ENCODE measurements around the gene VTCN1. TPM values are rescaled to one million over a fixed set of nuclear protein-coding genes. Genes with fewer than 3 reads are reported as not detected.

Gene VTCN1
- total RNA-seq, 1 experiment from 2014 or later = 0.17 TPM

DNA sequence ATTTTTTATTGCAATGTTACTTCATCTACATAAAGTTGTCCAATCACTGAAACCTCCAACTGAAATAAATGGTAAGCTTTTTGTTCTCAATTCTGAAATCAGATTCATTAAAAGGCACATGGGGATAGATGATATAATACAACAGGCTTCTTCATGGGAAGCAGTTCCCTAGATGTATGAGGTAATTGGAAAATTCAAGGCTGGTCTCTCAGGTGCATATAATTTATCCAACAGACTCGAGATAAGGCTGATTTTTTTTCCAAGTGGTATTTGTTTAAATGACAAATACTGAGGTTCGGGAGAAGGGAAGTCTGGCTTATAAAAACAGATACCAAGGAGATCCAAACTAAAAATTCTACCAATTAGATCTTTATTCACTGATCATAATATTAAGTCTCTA is 103.4 kb downstream of the VTCN1 start:
- CTCF ChIA-PET = no interaction called here
- no peak for TF ChIP-seq EZH2phosphoT487 (IDR thresholded peaks at IDR 0.05; ENCODE audit: borderline replicate concordance)

DNA sequence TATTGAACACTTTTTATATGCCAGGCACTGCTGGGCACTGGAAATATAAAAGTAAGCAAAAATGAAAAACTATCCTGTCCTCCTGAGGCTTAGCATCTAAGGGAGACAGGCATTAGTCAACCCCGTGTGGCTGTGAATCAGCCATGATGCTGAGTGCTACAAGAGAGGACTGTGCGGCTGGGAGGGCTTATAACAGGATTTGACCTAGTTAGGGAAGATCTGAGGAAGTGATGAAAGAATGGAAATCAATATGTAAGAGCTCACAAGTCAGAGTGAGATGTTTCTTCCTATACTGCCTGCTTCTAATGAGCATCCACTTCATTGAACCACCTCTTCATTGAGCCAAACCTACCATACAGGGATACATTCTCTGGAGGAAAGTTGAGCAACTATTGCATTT is 104.2 kb downstream of the VTCN1 start:
- Histone ChIP-seq H3K27me3 (ENCODE audit: insufficient read depth, low read length) (no peaks in the 10 kb centered on the region), H3K9ac (ENCODE audit: low read length) (no peak overlapping the region), H3K27ac (ENCODE audit: low read depth, low read length) (no peak overlapping the region), H3K4me3 (replicated peaks in 1 of 2; ENCODE audit: low read depth in 1 of 2, low read length in 2 of 2) (no peak overlapping the region), H3K9me2 (ENCODE audit: insufficient read depth) (no peaks in the 10 kb centered on the region), H4K20me1 (ENCODE audit: insufficient read depth) (no peaks in the 10 kb centered on the region), H3K4me2 (ENCODE audit: low read length) (no peak overlapping the region), H3K36me3 (ENCODE audit: control insufficient read depth in 1 of 2, insufficient read depth in 2 of 2, low read length in 2 of 2) (peaks cover 8 to 20% of the 10 kb centered on the region in 2 experiments; a peak in 2 of 4 replicates), H3K9me3 (ENCODE audit: control insufficient read depth in 1 of 2, insufficient read depth in 1 of 2, low read depth in 1 of 2, low read length in 2 of 2) (no peaks in the 10 kb centered on the region), H2AFZ (ENCODE audit: low read depth, low read length, poor library complexity, severe bottlenecking) (no peak overlapping the region), H3K79me2 (ENCODE audit: insufficient read depth, low read length) (no peaks in the 10 kb centered on the region), H3K4me1 (ENCODE audit: control insufficient read depth in 1 of 2, insufficient read depth in 2 of 2, low read length in 2 of 2) (peaks cover 0 to 18% of the 10 kb centered on the region in 2 experiments; a peak in 1 of 4 replicates)
- BruUV-seq (replicated peaks) = no TSS peak
- intact Hi-C loops (cut with micrococcal nuclease) = no loop called here
- ATAC-seq = no peak
- no peak for TF ChIP-seq TCF7L2 (IDR thresholded peaks at IDR 0.05; ENCODE audit: borderline replicate concordance, extremely low read depth, insufficient read depth, insufficient read length)
- TF ChIP-seq EZH2 (IDR thresholded peaks at IDR 0.05) = no peak
- TF ChIP-seq CEBPB (IDR thresholded peaks at IDR 0.05; ENCODE audit: low read depth) = 0 out of 2 replicates have a peak, but pooled peaks have one; percentile 14
- no peak for DNase-seq (ENCODE audit: low read depth, low spot score)
- ChIA-PET RAD21 (ENCODE audit: low non-redundant PET in 1 of 2, low total read pairs in 2 of 2, uncharacterized antibody in 2 of 2, unreplicated experiment in 2 of 2) (no interaction called here), CTCF (no interaction called here), POLR2A (no interaction called here)

More for the DNA sequence above, 103.4 kb downstream of the VTCN1 start:
- H3K27me3 ChIP-seq (ENCODE audit: insufficient read depth, low read length) = no peaks in the 10 kb centered on the region
- intact Hi-C loops (cut with micrococcal nuclease) = no loop called here
- ATAC-seq (no peak), DNase-seq (ENCODE audit: low read depth, low spot score) (no peak)
- H3K4me1 ChIP-seq (ENCODE audit: control insufficient read depth in 1 of 2, insufficient read depth in 2 of 2, low read length in 2 of 2) = peaks cover 0 to 18% of the 10 kb centered on the region in 2 experiments; a peak in 1 of 4 replicates
- H3K27ac ChIP-seq (ENCODE audit: low read depth, low read length) = no peak overlapping the region
- no peak overlapping the region for H3K9ac ChIP-seq (ENCODE audit: low read length)
- no peaks in the 10 kb centered on the region for H3K79me2 ChIP-seq (ENCODE audit: insufficient read depth, low read length)
- H3K9me3 ChIP-seq (ENCODE audit: control insufficient read depth in 1 of 2, insufficient read depth in 1 of 2, low read depth in 1 of 2, low read length in 2 of 2) = no peaks in the 10 kb centered on the region
- BruUV-seq (replicated peaks) = no TSS peak
- no peak overlapping the region for H3K4me2 ChIP-seq (ENCODE audit: low read length)
- H3K36me3 ChIP-seq (ENCODE audit: control insufficient read depth in 1 of 2, insufficient read depth in 2 of 2, low read length in 2 of 2) = peaks cover 5 to 13% of the 10 kb centered on the region in 2 experiments; a peak in 1 of 4 replicates
- no peaks in the 10 kb centered on the region for H3K9me2 ChIP-seq (ENCODE audit: insufficient read depth)
- POLR2A ChIA-PET = no interaction called here
- H4K20me1 ChIP-seq (ENCODE audit: insufficient read depth) = no peaks in the 10 kb centered on the region
- no peak overlapping the region for H3K4me3 ChIP-seq (replicated peaks in 1 of 2; ENCODE audit: low read depth in 1 of 2, low read length in 2 of 2)
- no peak overlapping the region for H2AFZ ChIP-seq (ENCODE audit: low read depth, low read length, poor library complexity, severe bottlenecking)
- RAD21 ChIA-PET (ENCODE audit: low non-redundant PET in 1 of 2, low total read pairs in 2 of 2, uncharacterized antibody in 2 of 2, unreplicated experiment in 2 of 2) = no interaction called here
